Ramos (cell line): ENCODE measurements around the gene SMIM5.

ENCODE experiments used
- in situ Hi-C: fragments of 300-500 bp; cut with MboI; formaldehyde crosslinking; loops from one replicate; pipeline ENCODE4 v1.14.3; 2022; ENCODE audit warnings: low sequenced_read_pairs; ENCODE audit not compliant: unreplicated experiment

SMIM5 gene

GRCh38 chr17:75654176-75654575, 20.9 kb downstream of the SMIM5 start:
- in situ Hi-C loops, result no loop called here

- in situ Hi-C loops, result no loop called here
These were observed 25.0 kb downstream of the SMIM5 start for GRCh38 chr17:75658237-75658636.

- in situ Hi-C loops, result no loop called here
These were observed 28.3 kb downstream of the SMIM5 start for GRCh38 chr17:75661531-75661930.

DNA sequence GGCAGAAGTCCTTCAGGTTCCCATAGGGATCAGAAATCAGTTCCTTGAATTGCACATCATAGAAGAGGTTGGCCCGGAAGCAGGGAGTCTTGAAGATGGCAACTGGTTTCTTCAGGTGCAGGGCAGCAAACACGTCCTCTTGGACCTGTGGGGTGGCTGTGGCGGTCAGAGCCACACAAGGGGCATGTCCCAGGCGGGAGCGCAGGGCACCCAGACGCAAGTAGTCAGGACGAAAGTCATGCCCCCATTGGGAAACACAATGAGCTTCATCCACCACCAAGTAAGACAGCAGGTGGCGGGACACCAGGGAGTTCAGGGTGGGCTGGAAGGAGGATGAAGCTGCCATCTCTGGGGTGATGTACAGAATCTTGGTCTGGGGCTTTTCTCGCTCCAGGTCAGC, 29.3 kb downstream of the SMIM5 start:
- in situ Hi-C loops, result no loop called here

DNA sequence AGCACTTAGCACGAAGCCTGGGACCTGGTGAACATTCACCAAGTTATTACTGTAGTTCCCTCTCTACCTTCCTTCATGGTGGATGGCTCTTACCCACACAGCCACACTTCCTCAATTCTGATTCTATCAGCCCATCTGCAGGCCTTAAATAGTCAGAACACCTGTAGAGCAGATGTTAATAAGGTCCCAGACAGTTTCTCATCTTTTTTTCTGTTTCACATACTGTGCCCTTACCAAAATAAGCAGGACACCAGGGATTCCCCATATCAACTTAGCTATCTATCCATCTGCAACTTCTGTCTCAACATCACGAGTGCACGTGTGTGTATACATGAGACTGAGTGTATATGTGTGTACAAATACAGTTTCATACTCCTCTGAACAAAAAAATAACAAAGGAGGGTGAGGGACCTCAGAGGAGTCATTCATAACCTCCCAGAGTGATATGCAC, 30.9 kb downstream of the SMIM5 start:
- in situ Hi-C loops, result no loop called here

DNA sequence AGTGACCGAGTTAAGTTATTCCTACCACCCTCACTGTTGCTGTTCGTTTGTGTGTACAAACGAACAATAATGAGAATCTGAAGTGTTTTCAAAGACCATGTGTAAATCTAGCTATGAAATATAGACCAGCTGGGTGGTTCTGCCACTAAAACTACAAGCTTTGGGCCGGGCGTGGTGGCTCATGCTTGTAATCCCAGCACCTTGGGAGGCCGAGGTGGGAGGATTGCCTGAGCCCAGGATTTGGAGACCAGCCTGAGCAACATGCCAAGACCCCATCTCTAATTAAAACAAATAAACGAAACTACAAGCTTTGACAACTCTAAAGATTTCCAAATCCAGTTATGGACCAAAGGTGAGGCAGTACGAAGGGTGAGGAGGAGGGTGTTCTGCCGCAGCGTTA, 32.7 kb downstream of the SMIM5 start:
- in situ Hi-C loops, result no loop called here

- in situ Hi-C loops, result no loop called here
These were observed 33.9 kb downstream of the SMIM5 start, which contains the start of the genes RECQL5 and SAP30BP for GRCh38 chr17:75666959-75667790. TSS of gene RECQL5 (minus strand) at chr17:75667154. CDS start at chr17:75666557, 597 bp downstream. TSS of gene SAP30BP (plus strand) at chr17:75667338. CDS start at chr17:75667373, 35 bp downstream.

DNA sequence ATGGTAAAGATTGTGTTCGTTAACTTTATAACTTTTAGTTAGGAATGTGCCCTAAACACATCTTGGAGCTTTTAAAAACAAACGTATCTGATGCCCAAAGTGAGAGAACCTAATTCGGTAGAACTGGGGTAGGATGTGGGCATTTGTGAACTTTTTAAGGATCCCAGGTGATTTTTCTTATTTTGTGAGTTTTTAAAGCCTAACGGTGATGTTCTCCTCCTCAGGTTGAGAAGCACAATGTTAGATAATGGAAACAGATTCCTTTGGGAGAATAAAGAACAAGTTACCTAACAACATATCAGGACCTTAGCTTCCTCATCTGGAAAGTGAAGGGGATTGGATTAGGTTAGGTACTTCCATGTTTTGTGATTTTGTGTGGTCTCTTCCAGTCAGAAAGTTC, 34.6 kb downstream of the SMIM5 start:
- in situ Hi-C loops, result no loop called here

GRCh38 chr17:75668489-75668888, 35.3 kb downstream of the SMIM5 start:
- in situ Hi-C loops, result no loop called here

DNA sequence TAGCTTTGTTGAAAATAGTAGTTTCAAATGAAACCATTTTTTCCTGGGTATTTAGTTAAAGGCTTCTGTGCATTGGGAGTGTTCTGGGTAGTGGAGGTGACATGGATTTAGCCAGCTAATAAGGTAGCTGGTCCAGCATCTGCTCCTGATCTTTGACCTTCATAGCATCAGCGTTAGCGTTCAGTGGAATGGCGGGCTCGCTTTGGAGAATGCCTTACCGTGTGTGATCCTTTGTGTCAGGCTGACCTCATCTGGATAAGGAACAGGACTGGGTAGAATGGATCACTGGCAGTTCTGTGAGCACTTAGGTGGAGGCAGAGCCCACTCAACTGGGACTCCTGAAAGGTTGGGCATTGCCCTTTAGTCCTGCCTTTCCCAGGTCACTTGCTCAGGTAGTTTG, 37.6 kb downstream of the SMIM5 start:
- in situ Hi-C loops, result no loop called here

DNA sequence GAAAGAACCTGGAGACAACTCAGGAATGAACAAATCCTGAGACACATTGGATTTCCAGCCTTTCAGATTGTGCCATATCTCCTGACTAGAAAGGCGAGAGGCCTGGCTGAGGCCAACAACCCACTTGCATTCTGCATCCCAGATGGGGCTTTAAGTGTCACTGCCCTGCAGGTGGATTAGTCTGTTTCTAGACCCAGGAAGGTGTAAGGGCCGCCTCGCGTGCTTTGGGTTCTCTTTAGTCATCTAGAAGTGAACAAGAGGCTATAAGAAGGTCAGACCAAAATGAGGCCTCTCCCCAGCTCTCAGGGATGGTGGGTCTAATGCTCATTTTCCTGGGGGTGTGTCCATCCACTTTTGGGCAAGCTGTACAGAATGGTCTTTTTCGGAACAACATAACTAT, 38.8 kb downstream of the SMIM5 start:
- in situ Hi-C loops, result no loop called here

DNA sequence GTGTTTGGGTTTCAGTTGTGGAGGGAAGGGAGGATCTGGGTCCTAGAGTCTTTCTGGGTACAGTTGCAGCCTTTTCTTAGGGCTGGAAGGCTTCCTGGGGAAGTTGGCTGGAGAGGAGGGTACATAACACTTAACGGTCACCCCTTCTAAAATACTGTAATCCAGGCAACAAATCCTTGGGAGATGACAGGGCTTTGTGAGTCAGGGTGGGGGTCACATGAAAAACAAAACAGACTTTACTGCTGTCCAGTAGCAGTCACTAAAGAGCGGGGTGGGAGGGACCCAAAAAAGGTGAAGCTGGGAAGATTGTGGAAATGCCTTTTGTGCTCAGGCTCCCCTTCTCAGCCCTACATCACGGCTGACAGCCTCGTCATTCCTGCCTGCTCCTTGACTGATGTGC, 40.3 kb downstream of the SMIM5 start:
- in situ Hi-C loops, result no loop called here

GRCh38 chr17:75676461-75676860, 43.2 kb downstream of the SMIM5 start:
- in situ Hi-C loops, result loop anchor here (5.0 kb wide), 1 partner anchor 66 kb away; no protein-coding TSS in a partner anchor

- in situ Hi-C loops, result loop anchor here (5.0 kb wide), 1 partner anchor 63 kb away; no protein-coding TSS in a partner anchor
These were observed 46.5 kb downstream of the SMIM5 start for GRCh38 chr17:75679706-75680211.

GRCh38 chr17:75680431-75680830, 47.2 kb downstream of the SMIM5 start:
- in situ Hi-C loops, result no loop called here

GRCh38 chr17:75681289-75681688, 48.1 kb downstream of the SMIM5 start:
- in situ Hi-C loops, result no loop called here

DNA sequence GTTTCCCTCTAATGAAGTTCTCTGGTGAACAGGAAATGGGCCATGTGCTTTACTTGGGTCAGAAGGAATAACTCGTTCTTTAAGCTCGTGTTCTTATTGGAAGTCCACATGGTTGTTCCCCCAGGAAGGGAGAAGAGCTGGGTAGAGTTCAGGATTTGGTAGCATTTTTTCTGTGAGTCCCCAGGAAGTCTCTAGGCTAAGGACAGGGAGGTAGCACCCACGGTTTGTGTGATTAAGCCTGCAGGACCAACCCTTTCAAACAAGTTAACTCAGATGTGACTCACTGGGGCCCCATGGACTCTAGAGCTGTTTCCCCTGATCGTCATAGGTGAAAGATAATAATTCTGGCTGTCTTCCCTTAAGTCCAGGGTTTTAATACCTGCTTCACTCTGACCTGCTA, 50.3 kb downstream of the SMIM5 start:
- in situ Hi-C loops, result no loop called here

DNA sequence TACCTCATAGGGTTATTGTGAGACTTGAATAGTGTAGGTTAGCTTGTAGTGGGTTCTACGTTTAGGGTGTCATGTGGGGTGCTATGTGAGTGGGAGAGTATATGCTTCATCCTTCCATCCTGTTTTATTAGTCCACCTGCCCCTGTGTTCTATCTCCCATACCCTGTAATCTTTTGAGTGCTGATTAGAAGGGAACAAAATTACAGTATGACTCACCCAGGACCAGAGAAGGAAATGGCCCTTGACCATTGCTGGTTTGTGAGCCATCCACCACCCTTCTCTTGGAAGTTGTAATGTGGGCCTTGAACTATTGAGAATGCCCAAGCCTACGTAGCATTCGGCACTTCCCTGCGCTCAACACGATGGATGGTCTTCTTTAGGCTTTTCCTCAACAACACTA, 51.0 kb downstream of the SMIM5 start:
- in situ Hi-C loops, result no loop called here

DNA sequence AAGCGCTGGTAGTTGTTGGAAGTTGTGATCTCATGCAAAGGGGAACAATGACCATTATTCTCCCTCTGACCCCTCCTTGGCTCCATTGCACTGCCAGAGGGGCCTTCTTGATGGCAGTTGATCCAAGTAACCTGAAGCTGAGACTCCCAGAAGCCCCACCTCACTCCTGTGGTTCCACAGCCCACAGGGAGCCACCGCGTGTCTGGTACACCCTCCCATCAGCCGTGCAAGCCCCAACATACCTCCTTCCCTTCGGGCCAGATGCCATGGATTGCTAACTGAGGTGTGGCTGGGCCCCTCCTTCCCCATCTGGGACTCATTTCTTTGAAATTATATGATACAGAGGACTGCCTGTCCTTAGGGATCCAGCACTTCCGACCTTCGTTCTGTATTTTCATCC, 51.7 kb downstream of the SMIM5 start:
- in situ Hi-C loops, result no loop called here

- in situ Hi-C loops, result no loop called here
These were observed 52.3 kb downstream of the SMIM5 start for GRCh38 chr17:75685499-75685898.

- in situ Hi-C loops, result no loop called here
These were observed 55.1 kb downstream of the SMIM5 start for GRCh38 chr17:75688209-75688825.
